GM23338 (cell line): ENCODE data around the gene RRP1. TPM values are rescaled to one million over a fixed set of nuclear protein-coding genes. Genes with fewer than 3 reads are reported as not detected.

Experiments
- ATAC-seq: fragments of 200-7000 bp; cut with Tn5 transposase; 3 replicates; pipeline ENCODE4 v1.9.1; 2020
- DNase-seq: peaks from one replicate; pipeline ENCODE4 v3.0.0-alpha.2; 2015; ENCODE audit warnings: low spot score
- H2AFZ ChIP-seq: fragments of 200-600 bp; sonication (generic); 2 replicates; pipeline ENCODE4 v1.8.0; 2016; ENCODE audit warnings: antibody characterized with exemption, mild to moderate bottlenecking, moderate library complexity
- H3F3A ChIP-seq: fragments of 200-600 bp; sonication (generic); replicated peaks from 2 replicates; pipeline ENCODE4 v1.8.0; 2017; ENCODE audit warnings: antibody characterized with exemption, mixed run types, low read depth
- H3K27ac ChIP-seq: fragments of 200-600 bp; sonication (generic); 2 replicates; pipeline ENCODE4 v1.6.1; 2016; ENCODE audit warnings: low read depth
- H3K27me3 ChIP-seq: fragments of 200-600 bp; sonication (generic); 2 replicates; pipeline ENCODE4 v1.8.0; 2016; ENCODE audit warnings: mild to moderate bottlenecking, mixed run types, moderate library complexity; ENCODE audit not compliant: insufficient read depth
- H3K36me3 ChIP-seq: fragments of 200-600 bp; sonication (generic); 2 replicates; pipeline ENCODE4 v1.8.0; 2016; ENCODE audit warnings: mild to moderate bottlenecking; ENCODE audit not compliant: insufficient read depth
- H3K4me1 ChIP-seq: fragments of 200-600 bp; sonication (generic); 2 replicates; pipeline ENCODE4 v1.8.0; 2016; ENCODE audit warnings: mild to moderate bottlenecking, moderate library complexity; ENCODE audit not compliant: insufficient read depth
- H3K4me2 ChIP-seq: fragments of 200-600 bp; sonication (generic); 2 replicates; pipeline ENCODE4 v1.7.1; 2017; ENCODE audit warnings: mixed run types
- H3K4me3 ChIP-seq: fragments of 200-600 bp; sonication (generic); 2 replicates; pipeline ENCODE4 v1.6.1; 2016; ENCODE audit warnings: mixed run types
- H3K79me2 ChIP-seq: fragments of 200-600 bp; sonication (generic); replicated peaks from 2 replicates; pipeline ENCODE4 v1.8.0; 2017; ENCODE audit warnings: mild to moderate bottlenecking; ENCODE audit not compliant: insufficient read depth
- H3K9me2 ChIP-seq: fragments of 200-600 bp; sonication (generic); 2 replicates; pipeline ENCODE4 v1.8.0; 2017; ENCODE audit not compliant: insufficient read depth
- H4K20me1 ChIP-seq: fragments of 200-600 bp; sonication (generic); replicated peaks from 2 replicates; pipeline ENCODE4 v1.8.0; 2017; ENCODE audit warnings: mild to moderate bottlenecking; ENCODE audit not compliant: insufficient read depth
- H3K27ac Mint-ChIP-seq: 2 replicates; pipeline ENCODE4 v1.8.0; 2020; ENCODE audit warnings: inconsistent platforms, mild to moderate bottlenecking, moderate library complexity, mixed read lengths
- H3K27me3 Mint-ChIP-seq: 3 replicates; pipeline ENCODE4 v1.8.0; 2022; ENCODE audit warnings: low read depth, mild to moderate bottlenecking, moderate library complexity, mixed read lengths, inconsistent platforms; ENCODE audit not compliant: insufficient read depth, poor library complexity
- H3K36me3 Mint-ChIP-seq: 3 replicates; pipeline ENCODE4 v1.8.0; 2021; ENCODE audit warnings: low read depth, mild to moderate bottlenecking, inconsistent platforms, moderate library complexity, mixed read lengths
- H3K4me1 Mint-ChIP-seq: 3 replicates; pipeline ENCODE4 v1.8.0; 2020; ENCODE audit warnings: mild to moderate bottlenecking, inconsistent platforms, mixed read lengths
- H3K4me3 Mint-ChIP-seq: 3 replicates; pipeline ENCODE4 v1.8.0; 2021; ENCODE audit warnings: moderate library complexity, mild to moderate bottlenecking, inconsistent platforms, mixed read lengths
- H3K9me3 Mint-ChIP-seq: 3 replicates; pipeline ENCODE4 v1.8.0; 2020; ENCODE audit warnings: moderate library complexity, mild to moderate bottlenecking, inconsistent platforms, mixed read lengths
- CREB1 ChIP-seq: fragments of 250-450 bp; sonication (Bioruptor Pico); IDR thresholded peaks from 2 replicates; pipeline ENCODE4 v1.5.0; 2020; ENCODE audit warnings: low read depth, mild to moderate bottlenecking, moderate library complexity
- EZH2 ChIP-seq: fragments of 200-600 bp; sonication (generic); IDR thresholded peaks from one replicate; pipeline ENCODE4 v1.8.0; 2017; ENCODE audit warnings: antibody characterized with exemption, mild to moderate bottlenecking, low read depth; ENCODE audit not compliant: unreplicated experiment
- EZH2phosphoT487 ChIP-seq: fragments of 200-600 bp; sonication (generic); IDR thresholded peaks from one replicate; pipeline ENCODE4 v1.8.1; 2018; ENCODE audit warnings: antibody characterized with exemption; ENCODE audit not compliant: unreplicated experiment
- JUNB ChIP-seq: IDR thresholded peaks from one replicate; pipeline ENCODE4 v1.6.1; 2016; ENCODE audit warnings: antibody characterized with exemption; ENCODE audit not compliant: unreplicated experiment
- NANOG ChIP-seq: IDR thresholded peaks from 2 replicates; pipeline ENCODE4 v1.6.1; 2016; ENCODE audit warnings: antibody characterized with exemption, borderline replicate concordance
- POLR2AphosphoS5 ChIP-seq: IDR thresholded peaks from 2 replicates; pipeline ENCODE4 v1.6.1; 2016; ENCODE audit warnings: antibody characterized with exemption, low read depth
- STAT1 ChIP-seq: IDR thresholded peaks from one replicate; pipeline ENCODE4 v1.6.1; 2016; ENCODE audit warnings: antibody characterized with exemption; ENCODE audit not compliant: unreplicated experiment
- ZNF114 ChIP-seq: fragments of 250-450 bp; sonication (Bioruptor Pico); IDR thresholded peaks from 2 replicates; pipeline ENCODE4 v1.5.0; 2020; ENCODE audit warnings: mild to moderate bottlenecking, moderate library complexity
- ZNF331 ChIP-seq: fragments of 250-450 bp; sonication (Bioruptor Pico); IDR thresholded peaks from 2 replicates; pipeline ENCODE4 v1.5.0; 2020; ENCODE audit warnings: low read depth, mild to moderate bottlenecking, moderate library complexity
- polyA plus RNA-seq: library from polyadenylated mRNA; unstranded; fragments of >200 nt; fragmentation: Nextera tagmentation; extraction: Ambion mirVana; gene quantifications from 2 replicates; pipeline ENCODE4 v1.2.1, GENCODE V29; 2016
- total RNA-seq: library from RNA; depleted of rRNA; stranded (reverse); fragments of >200 nt; shearing (Covaris generic); gene quantifications from 2 replicates; pipeline ENCODE4 v1.2.3, GENCODE V29; 2014
- TF ChIP-seq, protein P1 (sequence below): IDR thresholded peaks from one replicate; pipeline ENCODE4 v1.6.1; 2018; ENCODE audit warnings: antibody characterized with exemption; ENCODE audit not compliant: unreplicated experiment
- TF ChIP-seq, protein P2 (sequence below): IDR thresholded peaks from 2 replicates; pipeline ENCODE4 v1.6.1; 2016; ENCODE audit warnings: antibody characterized with exemption
- TF ChIP-seq, protein P3 (sequence below): fragments of 250-450 bp; sonication (Bioruptor Pico); IDR thresholded peaks from 2 replicates; pipeline ENCODE4 v1.5.0; 2020; ENCODE audit warnings: mild to moderate bottlenecking, moderate library complexity
- TF ChIP-seq, protein P4 (sequence below), 2 experiments: fragments of 200-600 bp in 1 of 2; sonication (generic) in 1 of 2; conservative IDR thresholded peaks; 2 replicates each; pipeline versions ENCODE4 v1.5.1 to v1.6.1; 2016 to 2017; ENCODE audit warnings: antibody characterized with exemption in 2 of 2, low read depth in 2 of 2, mild to moderate bottlenecking in 2 of 2, moderate library complexity in 1 of 2

The RRP1 gene
- total and polyA plus RNA-seq, 2 experiments from 2014 or later: 36.5 to 63.5 TPM

DNA sequence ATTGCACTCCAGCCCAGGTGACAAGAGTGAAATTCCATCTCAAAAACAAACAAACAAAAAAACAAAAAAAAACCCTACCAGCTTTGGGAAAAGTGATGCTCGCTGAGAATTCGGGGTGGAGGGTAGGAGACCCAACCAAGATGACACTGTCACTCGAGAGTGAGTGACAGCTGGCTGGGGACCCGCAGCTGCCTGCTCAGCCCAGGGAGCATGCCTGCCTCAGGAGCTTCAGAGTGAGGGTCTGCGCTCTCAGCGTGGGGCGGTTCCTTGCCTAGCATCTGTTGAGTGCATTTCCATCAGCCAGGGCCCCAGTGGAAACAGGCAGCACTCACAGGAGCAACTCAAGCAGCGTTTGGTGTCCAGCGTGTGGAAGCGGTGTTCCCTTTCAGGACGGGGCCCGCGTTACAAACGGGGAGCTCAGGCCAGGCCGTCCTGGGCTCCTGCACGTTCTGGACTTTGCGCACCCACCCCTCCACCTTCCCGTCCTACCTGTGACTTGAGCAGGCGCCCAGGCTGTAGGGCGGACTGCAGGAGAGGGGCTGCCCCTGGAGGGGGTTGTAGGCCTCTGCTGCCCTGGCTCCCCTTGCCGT is 19.2 kb upstream of the RRP1 start:
- Histone ChIP-seq H3K4me1 (peaks cover 27% of the 10 kb centered on the region), H2AFZ (no peak overlapping the region), H3K27me3 (no peaks in the 10 kb centered on the region), H3K9me2 (no peaks in the 10 kb centered on the region), H3K79me2 (peaks cover 11% of the 10 kb centered on the region), H3F3A (peaks cover 6% of the 10 kb centered on the region; the same call in 1 of the 2 replicates), H3K4me3 (no peak overlapping the region), H3K36me3 (peaks cover 5% of the 10 kb centered on the region), H3K4me2 (no peak overlapping the region), H3K27ac (no peak overlapping the region), H4K20me1 (no peaks in the 10 kb centered on the region)
- Mint-ChIP-seq H3K27ac (no peak overlapping the region), H3K27me3 (peaks cover 17% of the 10 kb centered on the region), H3K9me3 (no peaks in the 10 kb centered on the region), H3K36me3 (peaks cover 22% of the 10 kb centered on the region), H3K4me1 (peaks cover 55% of the 10 kb centered on the region), H3K4me3 (no peak overlapping the region)
- ATAC-seq: no peak
- no peak for DNase-seq
- TF ChIP-seq NANOG: no peak
- no peak for TF ChIP-seq EZH2phosphoT487
- TF ChIP-seq POLR2AphosphoS5: no peak
- no peak for TF ChIP-seq ZNF114 (CRISPR knock-in tag)
- no peak for TF ChIP-seq JUNB
- TF ChIP-seq, protein P1, sequence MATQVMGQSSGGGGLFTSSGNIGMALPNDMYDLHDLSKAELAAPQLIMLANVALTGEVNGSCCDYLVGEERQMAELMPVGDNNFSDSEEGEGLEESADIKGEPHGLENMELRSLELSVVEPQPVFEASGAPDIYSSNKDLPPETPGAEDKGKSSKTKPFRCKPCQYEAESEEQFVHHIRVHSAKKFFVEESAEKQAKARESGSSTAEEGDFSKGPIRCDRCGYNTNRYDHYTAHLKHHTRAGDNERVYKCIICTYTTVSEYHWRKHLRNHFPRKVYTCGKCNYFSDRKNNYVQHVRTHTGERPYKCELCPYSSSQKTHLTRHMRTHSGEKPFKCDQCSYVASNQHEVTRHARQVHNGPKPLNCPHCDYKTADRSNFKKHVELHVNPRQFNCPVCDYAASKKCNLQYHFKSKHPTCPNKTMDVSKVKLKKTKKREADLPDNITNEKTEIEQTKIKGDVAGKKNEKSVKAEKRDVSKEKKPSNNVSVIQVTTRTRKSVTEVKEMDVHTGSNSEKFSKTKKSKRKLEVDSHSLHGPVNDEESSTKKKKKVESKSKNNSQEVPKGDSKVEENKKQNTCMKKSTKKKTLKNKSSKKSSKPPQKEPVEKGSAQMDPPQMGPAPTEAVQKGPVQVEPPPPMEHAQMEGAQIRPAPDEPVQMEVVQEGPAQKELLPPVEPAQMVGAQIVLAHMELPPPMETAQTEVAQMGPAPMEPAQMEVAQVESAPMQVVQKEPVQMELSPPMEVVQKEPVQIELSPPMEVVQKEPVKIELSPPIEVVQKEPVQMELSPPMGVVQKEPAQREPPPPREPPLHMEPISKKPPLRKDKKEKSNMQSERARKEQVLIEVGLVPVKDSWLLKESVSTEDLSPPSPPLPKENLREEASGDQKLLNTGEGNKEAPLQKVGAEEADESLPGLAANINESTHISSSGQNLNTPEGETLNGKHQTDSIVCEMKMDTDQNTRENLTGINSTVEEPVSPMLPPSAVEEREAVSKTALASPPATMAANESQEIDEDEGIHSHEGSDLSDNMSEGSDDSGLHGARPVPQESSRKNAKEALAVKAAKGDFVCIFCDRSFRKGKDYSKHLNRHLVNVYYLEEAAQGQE: no peak
- TF ChIP-seq, protein P2, sequence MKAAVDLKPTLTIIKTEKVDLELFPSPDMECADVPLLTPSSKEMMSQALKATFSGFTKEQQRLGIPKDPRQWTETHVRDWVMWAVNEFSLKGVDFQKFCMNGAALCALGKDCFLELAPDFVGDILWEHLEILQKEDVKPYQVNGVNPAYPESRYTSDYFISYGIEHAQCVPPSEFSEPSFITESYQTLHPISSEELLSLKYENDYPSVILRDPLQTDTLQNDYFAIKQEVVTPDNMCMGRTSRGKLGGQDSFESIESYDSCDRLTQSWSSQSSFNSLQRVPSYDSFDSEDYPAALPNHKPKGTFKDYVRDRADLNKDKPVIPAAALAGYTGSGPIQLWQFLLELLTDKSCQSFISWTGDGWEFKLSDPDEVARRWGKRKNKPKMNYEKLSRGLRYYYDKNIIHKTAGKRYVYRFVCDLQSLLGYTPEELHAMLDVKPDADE: no peak
- TF ChIP-seq EZH2: no peak
- TF ChIP-seq, protein P3, sequence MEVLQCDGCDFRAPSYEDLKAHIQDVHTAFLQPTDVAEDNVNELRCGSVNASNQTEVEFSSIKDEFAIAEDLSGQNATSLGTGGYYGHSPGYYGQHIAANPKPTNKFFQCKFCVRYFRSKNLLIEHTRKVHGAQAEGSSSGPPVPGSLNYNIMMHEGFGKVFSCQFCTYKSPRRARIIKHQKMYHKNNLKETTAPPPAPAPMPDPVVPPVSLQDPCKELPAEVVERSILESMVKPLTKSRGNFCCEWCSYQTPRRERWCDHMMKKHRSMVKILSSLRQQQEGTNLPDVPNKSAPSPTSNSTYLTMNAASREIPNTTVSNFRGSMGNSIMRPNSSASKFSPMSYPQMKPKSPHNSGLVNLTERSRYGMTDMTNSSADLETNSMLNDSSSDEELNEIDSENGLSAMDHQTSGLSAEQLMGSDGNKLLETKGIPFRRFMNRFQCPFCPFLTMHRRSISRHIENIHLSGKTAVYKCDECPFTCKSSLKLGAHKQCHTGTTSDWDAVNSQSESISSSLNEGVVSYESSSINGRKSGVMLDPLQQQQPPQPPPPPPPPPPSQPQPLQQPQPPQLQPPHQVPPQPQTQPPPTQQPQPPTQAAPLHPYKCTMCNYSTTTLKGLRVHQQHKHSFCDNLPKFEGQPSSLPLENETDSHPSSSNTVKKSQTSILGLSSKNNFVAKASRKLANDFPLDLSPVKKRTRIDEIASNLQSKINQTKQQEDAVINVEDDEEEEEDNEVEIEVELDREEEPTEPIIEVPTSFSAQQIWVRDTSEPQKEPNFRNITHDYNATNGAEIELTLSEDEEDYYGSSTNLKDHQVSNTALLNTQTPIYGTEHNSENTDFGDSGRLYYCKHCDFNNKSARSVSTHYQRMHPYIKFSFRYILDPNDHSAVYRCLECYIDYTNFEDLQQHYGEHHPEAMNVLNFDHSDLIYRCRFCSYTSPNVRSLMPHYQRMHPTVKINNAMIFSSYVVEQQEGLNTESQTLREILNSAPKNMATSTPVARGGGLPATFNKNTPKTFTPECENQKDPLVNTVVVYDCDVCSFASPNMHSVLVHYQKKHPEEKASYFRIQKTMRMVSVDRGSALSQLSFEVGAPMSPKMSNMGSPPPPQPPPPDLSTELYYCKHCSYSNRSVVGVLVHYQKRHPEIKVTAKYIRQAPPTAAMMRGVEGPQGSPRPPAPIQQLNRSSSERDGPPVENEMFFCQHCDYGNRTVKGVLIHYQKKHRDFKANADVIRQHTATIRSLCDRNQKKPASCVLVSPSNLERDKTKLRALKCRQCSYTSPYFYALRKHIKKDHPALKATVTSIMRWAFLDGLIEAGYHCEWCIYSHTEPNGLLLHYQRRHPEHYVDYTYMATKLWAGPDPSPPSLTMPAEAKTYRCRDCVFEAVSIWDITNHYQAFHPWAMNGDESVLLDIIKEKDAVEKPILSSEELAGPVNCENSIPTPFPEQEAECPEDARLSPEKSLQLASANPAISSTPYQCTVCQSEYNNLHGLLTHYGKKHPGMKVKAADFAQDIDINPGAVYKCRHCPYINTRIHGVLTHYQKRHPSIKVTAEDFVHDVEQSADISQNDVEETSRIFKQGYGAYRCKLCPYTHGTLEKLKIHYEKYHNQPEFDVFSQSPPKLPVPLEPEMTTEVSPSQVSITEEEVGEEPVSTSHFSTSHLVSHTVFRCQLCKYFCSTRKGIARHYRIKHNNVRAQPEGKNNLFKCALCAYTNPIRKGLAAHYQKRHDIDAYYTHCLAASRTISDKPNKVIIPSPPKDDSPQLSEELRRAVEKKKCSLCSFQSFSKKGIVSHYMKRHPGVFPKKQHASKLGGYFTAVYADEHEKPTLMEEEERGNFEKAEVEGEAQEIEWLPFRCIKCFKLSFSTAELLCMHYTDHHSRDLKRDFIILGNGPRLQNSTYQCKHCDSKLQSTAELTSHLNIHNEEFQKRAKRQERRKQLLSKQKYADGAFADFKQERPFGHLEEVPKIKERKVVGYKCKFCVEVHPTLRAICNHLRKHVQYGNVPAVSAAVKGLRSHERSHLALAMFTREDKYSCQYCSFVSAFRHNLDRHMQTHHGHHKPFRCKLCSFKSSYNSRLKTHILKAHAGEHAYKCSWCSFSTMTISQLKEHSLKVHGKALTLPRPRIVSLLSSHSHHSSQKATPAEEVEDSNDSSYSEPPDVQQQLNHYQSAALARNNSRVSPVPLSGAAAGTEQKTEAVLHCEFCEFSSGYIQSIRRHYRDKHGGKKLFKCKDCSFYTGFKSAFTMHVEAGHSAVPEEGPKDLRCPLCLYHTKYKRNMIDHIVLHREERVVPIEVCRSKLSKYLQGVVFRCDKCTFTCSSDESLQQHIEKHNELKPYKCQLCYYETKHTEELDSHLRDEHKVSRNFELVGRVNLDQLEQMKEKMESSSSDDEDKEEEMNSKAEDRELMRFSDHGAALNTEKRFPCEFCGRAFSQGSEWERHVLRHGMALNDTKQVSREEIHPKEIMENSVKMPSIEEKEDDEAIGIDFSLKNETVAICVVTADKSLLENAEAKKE (CRISPR knock-in tag): no peak
- TF ChIP-seq CREB1 (CRISPR knock-in tag): no peak
- TF ChIP-seq ZNF331 (CRISPR knock-in tag): no peak
- TF ChIP-seq, protein P4, sequence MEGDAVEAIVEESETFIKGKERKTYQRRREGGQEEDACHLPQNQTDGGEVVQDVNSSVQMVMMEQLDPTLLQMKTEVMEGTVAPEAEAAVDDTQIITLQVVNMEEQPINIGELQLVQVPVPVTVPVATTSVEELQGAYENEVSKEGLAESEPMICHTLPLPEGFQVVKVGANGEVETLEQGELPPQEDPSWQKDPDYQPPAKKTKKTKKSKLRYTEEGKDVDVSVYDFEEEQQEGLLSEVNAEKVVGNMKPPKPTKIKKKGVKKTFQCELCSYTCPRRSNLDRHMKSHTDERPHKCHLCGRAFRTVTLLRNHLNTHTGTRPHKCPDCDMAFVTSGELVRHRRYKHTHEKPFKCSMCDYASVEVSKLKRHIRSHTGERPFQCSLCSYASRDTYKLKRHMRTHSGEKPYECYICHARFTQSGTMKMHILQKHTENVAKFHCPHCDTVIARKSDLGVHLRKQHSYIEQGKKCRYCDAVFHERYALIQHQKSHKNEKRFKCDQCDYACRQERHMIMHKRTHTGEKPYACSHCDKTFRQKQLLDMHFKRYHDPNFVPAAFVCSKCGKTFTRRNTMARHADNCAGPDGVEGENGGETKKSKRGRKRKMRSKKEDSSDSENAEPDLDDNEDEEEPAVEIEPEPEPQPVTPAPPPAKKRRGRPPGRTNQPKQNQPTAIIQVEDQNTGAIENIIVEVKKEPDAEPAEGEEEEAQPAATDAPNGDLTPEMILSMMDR (conservative IDR thresholded peaks at IDR 0.05; ENCODE audit: low read depth in 2 of 2): no peak
- TF ChIP-seq STAT1: no peak
